Measurements from ENCODE around the gene NFKB2.

NFKB2 gene

DNA sequence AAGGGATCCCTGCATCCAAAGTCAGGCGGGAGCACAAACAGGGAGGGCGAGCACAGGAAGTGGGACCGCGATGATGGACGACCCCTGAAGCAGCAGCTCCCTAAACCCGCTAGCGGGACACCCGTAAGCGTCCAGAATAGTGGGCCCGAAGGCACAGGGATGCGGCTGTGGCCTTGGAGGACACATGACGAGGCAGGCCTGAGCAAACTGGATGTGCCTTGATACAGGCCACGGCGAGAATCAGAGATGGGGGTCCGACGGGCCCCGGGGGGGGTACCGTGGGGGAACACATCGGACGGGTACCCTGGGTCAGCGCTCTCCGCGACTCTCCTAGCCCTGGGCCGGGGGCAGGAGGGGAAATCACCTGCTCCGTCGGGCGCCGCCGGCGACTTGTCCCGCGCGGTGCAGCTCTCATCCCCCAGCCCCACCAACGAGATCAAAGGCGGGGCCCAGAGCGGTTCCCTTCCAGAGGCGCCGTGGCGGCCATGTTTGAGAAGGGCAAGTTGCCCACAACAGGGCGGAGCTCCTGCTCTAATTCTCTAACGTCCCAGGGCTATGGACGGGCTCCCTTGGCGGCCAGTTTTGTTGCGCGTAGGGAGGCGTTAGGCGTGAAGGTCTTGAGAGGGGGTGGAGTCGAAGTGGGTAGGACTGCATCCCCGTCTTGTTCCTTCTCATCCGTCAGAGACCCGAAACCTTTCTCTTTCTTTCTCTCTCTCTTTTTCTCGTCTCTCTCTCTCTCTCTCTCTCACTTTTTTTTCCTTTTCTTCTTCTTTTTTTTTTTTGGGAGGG is 36.9 kb downstream of the NFKB2 start, which contains the start of gene CUEDC2:
TSS of gene CUEDC2 (minus strand) at position 413 of the 789 bp plus-strand sequence. CDS start 7,386 bp downstream, outside the sequence.
- no peak for TF ChIP-seq ZFX (IDR thresholded peaks at IDR 0.05; ENCODE audit: borderline replicate concordance)
- TF ChIP-seq, protein P1, sequence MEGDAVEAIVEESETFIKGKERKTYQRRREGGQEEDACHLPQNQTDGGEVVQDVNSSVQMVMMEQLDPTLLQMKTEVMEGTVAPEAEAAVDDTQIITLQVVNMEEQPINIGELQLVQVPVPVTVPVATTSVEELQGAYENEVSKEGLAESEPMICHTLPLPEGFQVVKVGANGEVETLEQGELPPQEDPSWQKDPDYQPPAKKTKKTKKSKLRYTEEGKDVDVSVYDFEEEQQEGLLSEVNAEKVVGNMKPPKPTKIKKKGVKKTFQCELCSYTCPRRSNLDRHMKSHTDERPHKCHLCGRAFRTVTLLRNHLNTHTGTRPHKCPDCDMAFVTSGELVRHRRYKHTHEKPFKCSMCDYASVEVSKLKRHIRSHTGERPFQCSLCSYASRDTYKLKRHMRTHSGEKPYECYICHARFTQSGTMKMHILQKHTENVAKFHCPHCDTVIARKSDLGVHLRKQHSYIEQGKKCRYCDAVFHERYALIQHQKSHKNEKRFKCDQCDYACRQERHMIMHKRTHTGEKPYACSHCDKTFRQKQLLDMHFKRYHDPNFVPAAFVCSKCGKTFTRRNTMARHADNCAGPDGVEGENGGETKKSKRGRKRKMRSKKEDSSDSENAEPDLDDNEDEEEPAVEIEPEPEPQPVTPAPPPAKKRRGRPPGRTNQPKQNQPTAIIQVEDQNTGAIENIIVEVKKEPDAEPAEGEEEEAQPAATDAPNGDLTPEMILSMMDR (IDR thresholded peaks at IDR 0.05): no peak
- peak within 1 kb of the TSS; percentile 81 for H3K27ac ChIP-seq

DNA sequence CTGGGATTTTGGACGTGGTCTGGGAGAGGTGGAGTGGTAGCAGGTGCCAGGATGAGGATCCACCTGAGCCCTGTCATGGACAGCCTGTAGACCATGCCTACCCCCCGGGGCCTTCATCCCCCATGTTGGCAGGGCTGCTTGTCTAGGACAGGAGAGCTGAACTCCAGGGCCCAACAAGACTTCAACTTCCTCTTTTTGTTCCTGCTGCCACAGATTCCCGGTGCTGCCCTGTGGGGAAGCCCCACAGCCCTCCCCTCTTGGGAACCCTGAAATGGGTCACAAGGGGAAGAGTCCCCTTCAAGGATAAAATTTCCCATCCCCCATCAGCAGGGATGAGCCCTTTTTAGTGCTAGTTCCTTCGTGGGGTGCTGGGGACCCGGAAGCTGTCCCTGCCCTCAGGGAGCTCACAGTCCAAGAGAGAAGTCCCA is 38.1 kb downstream of the NFKB2 start:
- no peak overlapping the region for H3K27ac ChIP-seq
- TF ChIP-seq, protein P1 (IDR thresholded peaks at IDR 0.05): no peak
- no peak for TF ChIP-seq ZFX (IDR thresholded peaks at IDR 0.05; ENCODE audit: borderline replicate concordance)

DNA sequence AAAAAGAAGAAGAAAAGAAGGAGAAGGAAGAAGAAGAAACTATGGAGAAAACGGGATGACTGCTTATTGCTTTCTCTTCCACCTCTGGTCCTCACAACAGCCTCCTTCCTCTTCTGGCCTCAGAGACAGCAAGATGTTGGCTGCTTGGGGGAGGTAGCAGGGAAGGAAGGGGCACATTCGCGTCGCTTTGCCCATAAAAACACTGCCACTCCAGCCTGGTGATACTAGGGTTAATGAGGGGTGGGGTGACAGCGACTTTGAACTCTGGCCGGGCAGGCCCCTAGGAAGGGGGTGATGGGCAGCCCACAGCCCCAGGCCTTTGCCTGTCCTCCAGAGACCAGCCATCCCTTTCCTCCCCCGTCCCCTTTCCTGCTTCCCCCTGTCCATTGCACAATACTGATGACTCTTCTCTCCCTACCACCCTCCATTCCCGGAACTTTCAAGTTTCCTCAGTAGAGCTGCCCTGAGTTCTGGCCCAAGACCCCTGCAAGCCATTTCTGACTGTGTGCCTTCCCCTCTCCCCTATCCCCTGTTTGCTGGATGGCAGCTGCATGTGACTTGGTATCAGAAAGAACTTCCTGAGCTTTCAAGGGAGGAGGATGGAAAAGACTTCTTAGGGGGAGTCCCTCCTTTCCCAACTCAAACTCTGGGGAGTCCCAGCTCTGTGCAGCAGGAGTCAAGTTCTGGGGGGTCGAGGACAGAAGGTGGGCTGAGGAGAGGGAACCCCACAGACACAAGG is 39.1 kb downstream of the NFKB2 start:
- TF ChIP-seq ZFX (IDR thresholded peaks at IDR 0.05; ENCODE audit: borderline replicate concordance): no peak
- TF ChIP-seq, protein P1 (IDR thresholded peaks at IDR 0.05): no peak
- no peak overlapping the region for H3K27ac ChIP-seq

DNA sequence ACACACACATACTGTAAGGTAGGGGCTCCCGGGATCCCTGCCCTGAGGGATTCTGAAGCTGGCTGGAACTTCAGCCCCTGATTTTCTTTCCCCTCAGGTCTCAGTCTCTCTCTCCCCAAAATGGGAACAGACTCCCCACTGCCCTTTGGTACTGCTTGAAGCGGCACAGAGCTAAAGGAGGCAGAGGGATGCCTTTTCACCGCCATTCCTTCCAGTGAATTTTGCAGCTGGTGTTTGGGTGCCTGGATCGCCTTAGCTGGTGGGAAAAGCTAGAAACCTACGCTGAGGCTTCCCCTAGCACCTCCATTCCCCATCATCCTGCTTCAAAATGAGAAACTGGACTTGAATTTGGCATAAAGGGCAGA is 39.6 kb downstream of the NFKB2 start:
- no peak overlapping the region for H3K27ac ChIP-seq
- TF ChIP-seq ZFX (IDR thresholded peaks at IDR 0.05; ENCODE audit: borderline replicate concordance): no peak
- TF ChIP-seq, protein P1 (IDR thresholded peaks at IDR 0.05): no peak

DNA sequence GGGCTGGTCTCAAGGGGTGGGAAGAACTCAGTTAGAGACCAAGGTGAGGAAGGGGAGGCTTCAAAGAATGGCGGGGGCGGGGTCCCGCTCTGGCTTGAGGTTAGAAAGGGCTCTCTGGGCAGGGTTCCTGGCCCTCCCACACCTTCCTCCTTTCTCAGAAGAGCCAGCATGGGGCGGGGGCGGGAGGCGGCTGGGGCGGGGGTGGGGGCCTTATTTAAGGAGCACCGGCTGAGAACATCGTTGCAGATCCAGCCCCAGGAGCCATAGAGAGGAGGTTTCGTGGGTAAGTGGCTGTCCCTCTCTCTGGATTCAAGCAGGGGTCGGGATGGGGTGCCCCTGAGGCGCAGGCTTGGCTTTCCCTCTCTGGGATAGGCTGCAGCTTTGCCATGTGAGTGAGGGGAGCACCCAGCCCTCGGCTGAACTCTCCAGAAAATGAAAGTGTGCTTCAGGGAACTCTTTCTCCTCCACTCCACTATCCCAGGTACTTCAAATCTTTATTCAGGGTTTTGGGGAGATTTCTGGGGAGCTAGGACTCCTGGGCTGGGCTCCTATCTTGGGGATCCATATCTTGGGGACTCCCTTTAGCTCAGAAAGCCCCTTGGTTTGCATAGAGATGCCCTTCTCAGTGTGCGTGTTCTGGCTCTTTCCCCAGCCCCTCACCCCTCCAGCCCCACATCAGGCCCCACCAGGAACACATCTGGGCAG is 40.2 kb downstream of the NFKB2 start:
- no peak overlapping the region for H3K27ac ChIP-seq
- TF ChIP-seq, protein P1 (IDR thresholded peaks at IDR 0.05): no peak
- TF ChIP-seq ZFX (IDR thresholded peaks at IDR 0.05; ENCODE audit: borderline replicate concordance): no peak

DNA sequence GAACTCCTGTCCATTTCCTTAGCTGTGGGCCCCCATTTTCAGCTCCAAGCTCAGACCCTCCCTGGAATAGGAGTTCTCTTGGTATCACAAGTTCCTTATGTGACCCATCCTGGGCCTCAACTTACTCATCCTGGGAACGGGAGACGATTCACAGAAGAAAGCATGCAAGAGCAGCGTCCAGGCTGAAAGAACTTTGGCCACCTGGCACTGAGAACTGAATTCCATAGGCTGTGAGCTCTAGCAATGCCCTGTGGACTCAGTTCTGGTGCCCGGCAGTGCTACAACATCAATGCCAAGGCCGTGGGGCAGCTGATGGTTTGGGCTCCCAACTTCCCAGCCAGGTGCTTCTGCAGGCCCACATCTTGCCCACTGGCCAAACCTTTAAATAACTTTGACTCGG is 40.8 kb downstream of the NFKB2 start:
- no peak overlapping the region for H3K27ac ChIP-seq
- TF ChIP-seq ZFX (IDR thresholded peaks at IDR 0.05; ENCODE audit: borderline replicate concordance): no peak
- TF ChIP-seq, protein P1 (IDR thresholded peaks at IDR 0.05): no peak

Data from 22Rv1 (cell line).